ENCODE results near the gene UBE2L3. TPM values are rescaled to one million over a fixed set of nuclear protein-coding genes. Genes with fewer than 3 reads are reported as not detected.
A peak's percentile ranks its signal among the peaks of the same experiment; 100 is the strongest.
"Not testable (repeated sequence)": the region's sequence is repeated elsewhere in the genome, so short reads cannot be mapped to it uniquely, and the experiment has no call there.

UBE2L3 gene
- total RNA-seq, 2 experiments from 2014 or later: 18.7 TPM

DNA sequence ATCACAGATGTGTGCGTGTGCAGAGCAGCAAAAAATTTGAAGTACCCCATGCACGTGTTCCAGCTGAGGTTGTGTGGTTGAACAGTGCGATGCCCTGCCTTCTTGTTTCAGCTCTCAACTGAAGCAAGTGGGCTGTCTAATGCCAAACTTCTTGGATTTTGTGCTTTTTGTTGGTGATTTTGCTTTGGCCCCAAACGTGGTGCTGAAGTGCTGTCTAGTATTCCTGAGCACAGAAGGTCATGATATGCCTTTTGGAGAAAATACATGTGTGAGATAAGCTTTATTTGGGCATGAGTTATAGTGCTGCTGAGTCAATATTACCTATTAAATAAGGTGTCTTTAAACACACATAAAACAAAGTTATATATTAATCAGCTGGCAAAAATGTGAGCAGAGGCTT, 48.2 kb downstream of the UBE2L3 start:
- Histone ChIP-seq H3K4me3 (ENCODE audit: low read length) (no peak overlapping the region), H3K27ac (ENCODE audit: low read depth in 1 of 2, low read length in 2 of 2) (no peak overlapping the region), H3K36me3 (ENCODE audit: insufficient read depth, low read length) (peaks cover 58% of the 10 kb centered on the region), H3K4me1 (ENCODE audit: insufficient read depth, low read length) (peaks cover 7% of the 10 kb centered on the region), H3K27me3 (ENCODE audit: control insufficient read depth in 1 of 2, insufficient read depth in 2 of 2, low read length in 2 of 2) (no peaks in the 10 kb centered on the region), H3K9me3 (ENCODE audit: control insufficient read depth in 1 of 2, insufficient read depth in 1 of 2, low read length in 2 of 2) (no peaks in the 10 kb centered on the region)
- POLR2A ChIA-PET: interaction anchor here (1.2 kb wide), 1 partner anchor 13 kb away, joined by 3 read pairs; no protein-coding TSS in a partner anchor
- no peak for DNase-seq
- intact Hi-C loops (cut with DNase I, micrococcal nuclease): loop anchor here in 1 of 2 experiments (5.0 kb wide), 1 partner anchor 43 kb away; no protein-coding TSS in a partner anchor
- TF ChIP-seq CTCF (IDR thresholded peaks at IDR 0.05): no peak
- no peaks in the 10 kb centered on the region for H3K9me3 Mint-ChIP-seq
- CTCF ChIA-PET: interaction anchor here (1.1 to 2.2 kb wide), 4 partner anchors 12 to 28 kb away, joined by 3 to 14 read pairs (median 6); partner anchors contain the start of genes SDF2L1 and YDJC
- no peak overlapping the region for H3K4me3 Mint-ChIP-seq
- no peaks in the 10 kb centered on the region for H3K27me3 Mint-ChIP-seq
- peak overlapping the region; percentile 27 for H3K27ac Mint-ChIP-seq
- peaks cover 19% of the 10 kb centered on the region for H3K4me1 Mint-ChIP-seq (ENCODE audit: low read depth)
- ATAC-seq (ENCODE audit: poor library complexity): no peak
- peaks cover 58% of the 10 kb centered on the region for H3K36me3 Mint-ChIP-seq (ENCODE audit: low read depth)

GRCh38 chr22:21617337-21617736, 49.8 kb downstream of the UBE2L3 start:
- ATAC-seq (ENCODE audit: poor library complexity); H3K9me3 ChIP-seq (ENCODE audit: control insufficient read depth in 1 of 2, insufficient read depth in 1 of 2, low read length in 2 of 2); H3K4me1 ChIP-seq (ENCODE audit: insufficient read depth, low read length); H3K27me3 ChIP-seq (ENCODE audit: control insufficient read depth in 1 of 2, insufficient read depth in 2 of 2, low read length in 2 of 2); H3K27me3 Mint-ChIP-seq; H3K27ac Mint-ChIP-seq; H3K27ac ChIP-seq (ENCODE audit: low read depth in 1 of 2, low read length in 2 of 2); H3K9me3 Mint-ChIP-seq; H3K4me3 ChIP-seq (ENCODE audit: low read length); DNase-seq; H3K4me3 Mint-ChIP-seq; POLR2A ChIA-PET: not testable (repeated sequence)
- peaks cover 51% of the 10 kb centered on the region for H3K36me3 Mint-ChIP-seq (ENCODE audit: low read depth)
- intact Hi-C loops (cut with DNase I, micrococcal nuclease): loop anchor here in 1 of 2 experiments (5.0 kb wide), 1 partner anchor 45 kb away; no protein-coding TSS in a partner anchor
- H3K4me1 Mint-ChIP-seq (ENCODE audit: low read depth): peaks cover 11% of the 10 kb centered on the region
- CTCF ChIA-PET: interaction anchor here (0.9 to 2.0 kb wide), 3 partner anchors 12 to 26 kb away, joined by 3 to 14 read pairs (median 4); partner anchors contain the start of gene YDJC
- H3K36me3 ChIP-seq (ENCODE audit: insufficient read depth, low read length): peaks cover 53% of the 10 kb centered on the region

DNA sequence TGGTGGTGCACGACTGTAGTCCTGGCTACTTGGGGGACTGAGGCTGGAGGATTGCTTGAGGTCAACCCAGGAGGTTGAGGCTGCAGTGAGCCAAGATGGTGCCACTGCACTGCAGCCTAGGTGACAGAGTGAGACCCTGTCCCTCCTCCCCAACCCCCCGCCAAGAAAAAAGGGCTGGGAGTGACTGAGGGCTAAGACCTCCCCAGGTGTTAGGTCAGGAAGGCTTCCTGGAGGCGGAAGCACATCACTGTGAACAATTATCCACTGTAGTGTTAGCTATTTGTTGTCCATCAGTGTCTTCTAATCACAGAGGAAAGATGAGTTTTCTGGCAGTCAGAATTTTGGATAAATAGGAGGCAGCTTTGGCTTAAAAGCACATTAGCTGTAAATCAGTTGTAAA, 53.5 kb downstream of the UBE2L3 start:
- ATAC-seq (ENCODE audit: poor library complexity): no peak
- Mint-ChIP-seq H3K9me3 (no peaks in the 10 kb centered on the region), H3K4me3 (no peak overlapping the region), H3K27ac (peak overlapping the region; percentile 53), H3K36me3 (ENCODE audit: low read depth) (peaks cover 32% of the 10 kb centered on the region), H3K27me3 (no peaks in the 10 kb centered on the region), H3K4me1 (ENCODE audit: low read depth) (peaks cover 17% of the 10 kb centered on the region)
- Histone ChIP-seq H3K9me3 (ENCODE audit: control insufficient read depth in 1 of 2, insufficient read depth in 1 of 2, low read length in 2 of 2) (no peaks in the 10 kb centered on the region), H3K36me3 (ENCODE audit: insufficient read depth, low read length) (peaks cover 54% of the 10 kb centered on the region), H3K27ac (ENCODE audit: low read depth in 1 of 2, low read length in 2 of 2) (no peak overlapping the region), H3K27me3 (ENCODE audit: control insufficient read depth in 1 of 2, insufficient read depth in 2 of 2, low read length in 2 of 2) (no peaks in the 10 kb centered on the region), H3K4me1 (ENCODE audit: insufficient read depth, low read length) (peaks cover 25% of the 10 kb centered on the region), H3K4me3 (ENCODE audit: low read length) (no peak overlapping the region)
- intact Hi-C loops (cut with DNase I, micrococcal nuclease): no loop called here
- no peak for DNase-seq
- CTCF ChIA-PET: no interaction called here
- no peak for TF ChIP-seq CTCF (IDR thresholded peaks at IDR 0.05)
- POLR2A ChIA-PET: no interaction called here

All from CD4-positive, alpha-beta T cell (primary cell).